CD14-positive monocyte (primary cell): ENCODE data around the gene HSD17B13. TPM values are rescaled to one million over a fixed set of nuclear protein-coding genes. Genes with fewer than 3 reads are reported as not detected.

Experiments used
- DNase-seq, 3 donors: peaks; one replicate each; pipeline ENCODE4 v3.0.0-alpha.2; 2011 to 2022
- H2AFZ ChIP-seq: 2 replicates; pipeline ENCODE4 v1.6.0; 2012; ENCODE audit warnings: mild to moderate bottlenecking, low read depth, low read length, inconsistent platforms; ENCODE audit not compliant: insufficient read depth, poor library complexity, severe bottlenecking
- H3K27ac ChIP-seq, 2 donors: 1 replicate in 1 of 2; 2 replicates in 1 of 2; pipeline ENCODE4 v1.5.1; 2012 to 2013; ENCODE audit warnings: low read length in 2 of 2, control low read depth in 1 of 2, inconsistent platforms in 1 of 2, low read depth in 1 of 2, mild to moderate bottlenecking in 1 of 2
- H3K27me3 ChIP-seq, 2 donors: one replicate each; pipeline versions ENCODE4 v1.6.0 to v1.6.1; 2011 to 2013; ENCODE audit warnings: low read length in 2 of 2; ENCODE audit not compliant: control insufficient read depth in 2 of 2, insufficient read depth in 2 of 2
- H3K36me3 ChIP-seq, 2 donors: replicated peaks in 1 of 2; 1 replicate in 1 of 2; 2 replicates in 1 of 2; pipeline versions ENCODE4 v1.5.1 to v1.6.1; 2012 to 2013; ENCODE audit warnings: low read length in 2 of 2, control low read depth in 1 of 2, inconsistent platforms in 1 of 2, mild to moderate bottlenecking in 1 of 2; ENCODE audit not compliant: insufficient read depth in 2 of 2, control insufficient read depth in 1 of 2
- H3K4me1 ChIP-seq, 2 donors: 1 replicate in 1 of 2; 2 replicates in 1 of 2; pipeline versions ENCODE4 v1.5.1 to v1.6.1; 2012 to 2013; ENCODE audit warnings: low read length in 2 of 2, control low read depth in 1 of 2, inconsistent platforms in 1 of 2, mild to moderate bottlenecking in 1 of 2, moderate library complexity in 1 of 2; ENCODE audit not compliant: insufficient read depth in 2 of 2, control insufficient read depth in 1 of 2
- H3K4me2 ChIP-seq: replicated peaks from 2 replicates; pipeline ENCODE3; 2012; ENCODE audit warnings: low read length, moderate library complexity, mild to moderate bottlenecking; ENCODE audit not compliant: poor library complexity, severe bottlenecking; ENCODE audit errors: extremely low read depth
- H3K4me3 ChIP-seq, 3 experiments: fragments of 200-600 bp in 1 of 3; sonication (generic) in 1 of 3; replicated peaks in 1 of 3; 1 replicate in 2 of 3; 2 replicates in 1 of 3; pipeline ENCODE4 v1.5.1; 2011 to 2013; ENCODE audit warnings: low read length in 3 of 3, mild to moderate bottlenecking in 3 of 3, control low read depth in 2 of 3, low read depth in 2 of 3, inconsistent platforms in 1 of 3, moderate library complexity in 1 of 3
- H3K79me2 ChIP-seq: 2 replicates; pipeline ENCODE4 v1.6.0; 2012; ENCODE audit warnings: mild to moderate bottlenecking, control low read depth, inconsistent platforms, low read length, moderate library complexity; ENCODE audit not compliant: insufficient read depth
- H3K9ac ChIP-seq: 2 replicates; pipeline ENCODE4 v1.6.0; 2017; ENCODE audit warnings: low read length, mild to moderate bottlenecking; ENCODE audit not compliant: insufficient read depth, poor library complexity, severe bottlenecking
- H3K9me3 ChIP-seq, 2 donors: replicated peaks in 1 of 2; 1 replicate in 1 of 2; 2 replicates in 1 of 2; pipeline versions ENCODE4 v1.5.1 to v1.6.1; 2012 to 2013; ENCODE audit warnings: low read length in 2 of 2, control low read depth in 1 of 2; ENCODE audit not compliant: control insufficient read depth in 1 of 2, insufficient read depth in 1 of 2
- H4K20me1 ChIP-seq: 2 replicates; pipeline ENCODE4 v1.6.0; 2012; ENCODE audit warnings: mild to moderate bottlenecking, low read length, control low read depth, moderate library complexity; ENCODE audit not compliant: insufficient read depth
- H3K27ac Mint-ChIP-seq, 7 donors: one replicate each; pipeline ENCODE4 v1.8.0; 2020; ENCODE audit warnings: mild to moderate bottlenecking in 7 of 7, mixed read lengths in 7 of 7, moderate library complexity in 6 of 7, inconsistent platforms in 2 of 7
- H3K27me3 Mint-ChIP-seq, 3 donors: one replicate each; pipeline ENCODE4 v1.8.0; 2021 to 2022; ENCODE audit warnings: low read depth in 3 of 3, mild to moderate bottlenecking in 3 of 3, mixed read lengths in 3 of 3, moderate library complexity in 3 of 3, inconsistent platforms in 1 of 3
- H3K36me3 Mint-ChIP-seq, 2 donors: one replicate each; pipeline ENCODE4 v1.8.0; 2020; ENCODE audit warnings: mixed read lengths in 2 of 2, inconsistent platforms in 1 of 2, mild to moderate bottlenecking in 1 of 2
- H3K4me1 Mint-ChIP-seq: one replicate; pipeline ENCODE4 v1.8.0; 2020; ENCODE audit warnings: mild to moderate bottlenecking, mixed read lengths
- H3K4me3 Mint-ChIP-seq, 2 donors: one replicate each; pipeline ENCODE4 v1.8.0; 2020; ENCODE audit warnings: mild to moderate bottlenecking in 2 of 2, mixed read lengths in 2 of 2, moderate library complexity in 1 of 2
- H3K9me3 Mint-ChIP-seq, 7 donors: one replicate each; pipeline ENCODE4 v1.8.0; 2020 to 2022; ENCODE audit warnings: mixed read lengths in 7 of 7, mild to moderate bottlenecking in 6 of 7, moderate library complexity in 6 of 7, inconsistent platforms in 2 of 7
- CTCF ChIP-seq: fragments of 200-600 bp; IDR thresholded peaks from one replicate; pipeline ENCODE4 v1.8.0; 2022; ENCODE audit warnings: antibody characterized with exemption, mild to moderate bottlenecking
- WGBS: methylation state at CpG from one replicate; pipeline ENCODE4 v1.1.5; 2013; ENCODE audit warnings: missing lambda C conversion rate; ENCODE audit not compliant: insufficient coverage; 5-methylcytosine and 5-hydroxymethylcytosine counted together
- intact Hi-C, 2 donors: fragments of 100-400 bp; cut with micrococcal nuclease; formaldehyde crosslinking; loops; one replicate each; pipeline versions ENCODE4 v1.15.0 to v1.15.1; 2023
- polyA plus RNA-seq, 3 donors: library from polyadenylated mRNA; depleted of rRNA in 1 of 3; unstranded in 2 of 3; stranded (reverse) in 1 of 3; fragments of 300-500 nt in 2 of 3; fragments of >200 nt in 1 of 3; fragmentation: Illumina TruSeq in 2 of 3; gene quantifications; 1 replicate in 2 of 3; 2 replicates in 1 of 3; pipeline ENCODE4 v1.2.3, GENCODE V29; 2012 to 2021

Gene HSD17B13
- polyA plus RNA-seq, 3 donors, result 0.08 to 0.73 TPM; not detected in 1

GRCh38 chr4:87366521-87367162 is 44.0 kb upstream of the HSD17B13 start:
- intact Hi-C loops, result no loop called here
- no peaks in the 10 kb centered on the region for H3K4me1 ChIP-seq
- H3K27me3 ChIP-seq, result no peaks in the 10 kb centered on the region
- H3K27me3 Mint-ChIP-seq, result peaks cover 0 to 2% (median 0%) of the 10 kb centered on the region in 3 donors
- H2AFZ ChIP-seq, result no peak overlapping the region
- H3K4me3 Mint-ChIP-seq, result no peak overlapping the region
- no peak for DNase-seq
- H3K4me1 Mint-ChIP-seq, result no peaks in the 10 kb centered on the region
- no peak overlapping the region for H3K27ac ChIP-seq
- no peak overlapping the region for H3K4me2 ChIP-seq
- peaks cover 73 to 83% of the 10 kb centered on the region in 2 donors for H3K36me3 Mint-ChIP-seq
- H3K36me3 ChIP-seq, result peaks cover 90 to 95% of the 10 kb centered on the region in 2 donors
- H3K9ac ChIP-seq, result no peak overlapping the region
- TF ChIP-seq CTCF, result no peak
- H3K79me2 ChIP-seq, result peaks cover 39% of the 10 kb centered on the region
- no CpG with 5 or more reads among the region's 2 CpGs for WGBS
- peaks cover 0 to under 1% (median 0%) of the 10 kb centered on the region in 7 donors for H3K9me3 Mint-ChIP-seq
- no peak overlapping the region for H3K27ac Mint-ChIP-seq
- no peaks in the 10 kb centered on the region for H3K9me3 ChIP-seq
- H4K20me1 ChIP-seq, result peaks cover 87% of the 10 kb centered on the region
- H3K4me3 ChIP-seq, result no peak overlapping the region

DNA sequence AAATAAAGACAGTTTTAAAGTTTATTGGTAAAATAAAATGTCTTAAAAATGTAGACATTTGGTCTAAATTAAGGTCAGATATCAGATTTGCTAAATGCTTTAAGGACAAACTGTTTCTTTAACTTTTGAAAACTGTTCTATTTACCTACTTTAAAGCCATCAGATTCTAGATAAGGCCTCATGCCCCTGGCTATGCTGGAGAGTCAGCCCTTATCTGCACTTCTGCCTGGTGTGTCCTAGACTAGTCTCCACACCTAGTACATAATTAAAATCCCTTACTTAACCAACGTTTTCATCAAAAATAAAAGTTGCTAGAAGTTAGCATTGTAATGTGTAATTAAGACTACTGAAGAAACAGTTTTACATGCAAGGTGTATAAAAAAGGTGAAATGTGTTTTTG is 42.7 kb upstream of the HSD17B13 start:
- no peak overlapping the region for H3K4me2 ChIP-seq
- WGBS, result no CpG with 5 or more reads among the region's 1 CpG
- H3K4me3 ChIP-seq, result no peak overlapping the region
- no peaks in the 10 kb centered on the region for H3K4me1 Mint-ChIP-seq
- intact Hi-C loops, result no loop called here
- DNase-seq, result no peak
- peaks cover 0 to 2% (median under 1%) of the 10 kb centered on the region in 3 donors for H3K27me3 Mint-ChIP-seq
- no peak overlapping the region for H3K27ac Mint-ChIP-seq
- H3K4me3 Mint-ChIP-seq, result no peak overlapping the region
- H3K36me3 ChIP-seq, result peaks cover 91 to 98% of the 10 kb centered on the region in 2 donors
- no peak overlapping the region for H3K9ac ChIP-seq
- H3K27ac ChIP-seq, result no peak overlapping the region
- no peaks in the 10 kb centered on the region for H3K4me1 ChIP-seq
- no peak overlapping the region for H2AFZ ChIP-seq
- peaks cover 33% of the 10 kb centered on the region for H3K79me2 ChIP-seq
- peaks cover 73 to 85% of the 10 kb centered on the region in 2 donors for H3K36me3 Mint-ChIP-seq
- H3K9me3 Mint-ChIP-seq, result peaks cover 0 to 1% (median 0%) of the 10 kb centered on the region in 7 donors
- no peak for TF ChIP-seq CTCF
- no peaks in the 10 kb centered on the region for H3K27me3 ChIP-seq
- H4K20me1 ChIP-seq, result peaks cover 90% of the 10 kb centered on the region
- no peaks in the 10 kb centered on the region for H3K9me3 ChIP-seq
